Measurements from ENCODE around the gene BCOR.

The BCOR gene

DNA sequence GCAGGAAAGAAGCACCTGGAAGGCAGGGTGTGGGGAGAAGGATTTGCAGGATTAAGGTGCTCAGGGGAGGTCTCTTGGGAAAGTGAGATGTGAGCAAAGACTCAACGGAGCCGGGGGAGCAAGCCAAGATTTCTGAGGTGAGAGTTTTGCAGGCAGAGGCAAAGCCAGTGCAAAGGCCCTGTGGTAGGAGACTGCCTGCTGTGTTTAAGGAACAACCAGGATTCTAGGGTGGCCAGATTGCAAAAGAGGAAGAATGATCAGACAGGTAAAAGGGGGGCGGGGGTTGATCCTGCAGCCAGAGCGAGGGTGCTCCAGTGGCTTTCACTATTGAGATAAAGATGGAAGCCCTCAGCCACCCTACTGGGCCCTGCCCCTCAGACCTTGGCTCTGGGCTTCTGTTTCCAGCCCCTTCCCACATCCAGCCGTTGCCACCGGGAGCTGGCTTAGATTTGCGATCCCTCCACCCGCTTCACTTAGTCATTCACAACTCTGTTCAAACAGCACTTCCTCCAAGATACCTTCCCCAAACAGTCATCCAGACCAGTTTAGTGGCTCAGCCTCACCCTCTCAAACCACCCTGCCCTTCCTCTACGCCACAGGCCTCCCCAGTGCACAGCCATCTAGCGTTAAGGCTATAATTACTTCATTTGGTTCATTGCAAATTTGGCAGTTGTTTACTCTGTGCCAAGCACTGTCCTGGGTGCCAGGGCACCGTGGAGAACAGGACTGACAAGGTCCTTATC is 23.3 kb upstream of the BCOR start:
- H3K9me3 ChIP-seq (ENCODE audit: severe bottlenecking): no peaks in the 10 kb centered on the region
- TF ChIP-seq, protein P1, sequence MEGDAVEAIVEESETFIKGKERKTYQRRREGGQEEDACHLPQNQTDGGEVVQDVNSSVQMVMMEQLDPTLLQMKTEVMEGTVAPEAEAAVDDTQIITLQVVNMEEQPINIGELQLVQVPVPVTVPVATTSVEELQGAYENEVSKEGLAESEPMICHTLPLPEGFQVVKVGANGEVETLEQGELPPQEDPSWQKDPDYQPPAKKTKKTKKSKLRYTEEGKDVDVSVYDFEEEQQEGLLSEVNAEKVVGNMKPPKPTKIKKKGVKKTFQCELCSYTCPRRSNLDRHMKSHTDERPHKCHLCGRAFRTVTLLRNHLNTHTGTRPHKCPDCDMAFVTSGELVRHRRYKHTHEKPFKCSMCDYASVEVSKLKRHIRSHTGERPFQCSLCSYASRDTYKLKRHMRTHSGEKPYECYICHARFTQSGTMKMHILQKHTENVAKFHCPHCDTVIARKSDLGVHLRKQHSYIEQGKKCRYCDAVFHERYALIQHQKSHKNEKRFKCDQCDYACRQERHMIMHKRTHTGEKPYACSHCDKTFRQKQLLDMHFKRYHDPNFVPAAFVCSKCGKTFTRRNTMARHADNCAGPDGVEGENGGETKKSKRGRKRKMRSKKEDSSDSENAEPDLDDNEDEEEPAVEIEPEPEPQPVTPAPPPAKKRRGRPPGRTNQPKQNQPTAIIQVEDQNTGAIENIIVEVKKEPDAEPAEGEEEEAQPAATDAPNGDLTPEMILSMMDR (IDR thresholded peaks at IDR 0.05; ENCODE audit: low read depth, low read length): no peak
- H3K27me3 ChIP-seq (ENCODE audit: insufficient read depth, low read depth, severe bottlenecking): peaks cover 32% of the 10 kb centered on the region
- no peak for DNase-seq
- H3K36me3 ChIP-seq: no peaks in the 10 kb centered on the region
- H3K4me3 ChIP-seq (ENCODE audit: low read depth, low read length): no peak overlapping the region
- H3K27ac ChIP-seq: no peak overlapping the region

DNA sequence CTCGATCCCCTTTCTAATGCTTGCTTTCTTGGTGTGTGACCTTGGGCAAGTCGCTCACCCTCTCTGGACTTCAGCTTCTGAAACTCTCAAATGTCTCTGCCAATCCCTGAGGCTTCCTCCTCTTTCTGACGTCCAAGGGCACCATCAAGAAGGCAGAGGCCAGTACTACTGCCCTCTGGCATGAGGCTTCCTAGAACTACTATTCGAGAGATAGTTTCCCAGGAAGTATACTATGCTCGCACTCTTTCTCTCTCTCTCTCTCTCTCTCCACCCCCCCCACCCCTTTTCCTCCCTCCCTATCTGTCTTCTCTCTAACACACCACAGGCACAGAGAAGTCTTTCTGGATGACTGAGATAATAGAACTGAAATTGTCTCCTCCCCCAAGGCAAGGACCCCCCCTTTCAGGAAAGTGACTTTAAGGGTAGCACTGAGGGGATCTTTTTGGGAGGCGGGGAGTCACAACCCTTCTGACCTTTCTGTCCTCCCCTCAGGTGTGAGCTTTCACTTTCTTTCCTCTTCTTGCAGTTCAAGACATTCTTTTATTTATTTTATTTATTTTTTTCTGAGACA is 20.0 kb upstream of the BCOR start:
- Histone ChIP-seq H3K4me3 (ENCODE audit: low read depth, low read length) (no peak overlapping the region), H3K36me3 (no peaks in the 10 kb centered on the region), H3K27ac (no peak overlapping the region), H3K9me3 (ENCODE audit: severe bottlenecking) (no peaks in the 10 kb centered on the region), H3K27me3 (ENCODE audit: insufficient read depth, low read depth, severe bottlenecking) (peaks cover 38% of the 10 kb centered on the region)
- DNase-seq: no peak
- TF ChIP-seq, protein P1 (IDR thresholded peaks at IDR 0.05; ENCODE audit: low read depth, low read length): no peak

- TF ChIP-seq, protein P1 (IDR thresholded peaks at IDR 0.05; ENCODE audit: low read depth, low read length): no peak
- Histone ChIP-seq H3K4me3 (ENCODE audit: low read depth, low read length) (no peak overlapping the region), H3K36me3 (no peaks in the 10 kb centered on the region), H3K27ac (no peak overlapping the region), H3K9me3 (ENCODE audit: severe bottlenecking) (no peaks in the 10 kb centered on the region), H3K27me3 (ENCODE audit: insufficient read depth, low read depth, severe bottlenecking) (peaks cover 35% of the 10 kb centered on the region)
- DNase-seq: no peak
Observed at GRCh38 chrX:40116925-40117324, 19.2 kb upstream of the BCOR start.

GRCh38 chrX:40112996-40113395 is 15.2 kb upstream of the BCOR start:
- TF ChIP-seq, protein P1 (IDR thresholded peaks at IDR 0.05; ENCODE audit: low read depth, low read length): no peak
- Histone ChIP-seq H3K27ac (no peak overlapping the region), H3K4me3 (ENCODE audit: low read depth, low read length) (no peak overlapping the region), H3K9me3 (ENCODE audit: severe bottlenecking) (peaks cover under 1% of the 10 kb centered on the region), H3K36me3 (no peaks in the 10 kb centered on the region), H3K27me3 (ENCODE audit: insufficient read depth, low read depth, severe bottlenecking) (peaks cover 40% of the 10 kb centered on the region)
- DNase-seq: no peak

GRCh38 chrX:40111868-40112267 is 14.1 kb upstream of the BCOR start:
- H3K4me3 ChIP-seq (ENCODE audit: low read depth, low read length): no peak overlapping the region
- H3K27me3 ChIP-seq (ENCODE audit: insufficient read depth, low read depth, severe bottlenecking): peaks cover 41% of the 10 kb centered on the region
- no peak overlapping the region for H3K27ac ChIP-seq
- H3K9me3 ChIP-seq (ENCODE audit: severe bottlenecking): peaks cover 11% of the 10 kb centered on the region
- no peak for DNase-seq
- no peaks in the 10 kb centered on the region for H3K36me3 ChIP-seq
- TF ChIP-seq, protein P1 (IDR thresholded peaks at IDR 0.05; ENCODE audit: low read depth, low read length): no peak

Data from WERI-Rb-1 (cell line).